Measurements from ENCODE around the gene NF2. TPM values are rescaled to one million over a fixed set of nuclear protein-coding genes. Genes with fewer than 3 reads are reported as not detected.

The NF2 gene
- total and polyA plus RNA-seq, 2 of the 8 experiments (the other 6 are each of a cell fraction or from before 2014, with no cell fraction given) = 17.6 to 53.6 TPM

GRCh38 chr22:29742326-29742725 is 138.9 kb downstream of the NF2 start (continued):
- TF ChIP-seq HDAC2 (IDR thresholded peaks at IDR 0.05; ENCODE audit: borderline replicate concordance in 1 of 2, low read depth in 2 of 2, low read length in 2 of 2) (no peak), SP1 (IDR thresholded peaks at IDR 0.05; ENCODE audit: low read depth, low read length) (no peak), TAF1 (IDR thresholded peaks at IDR 0.05; ENCODE audit: low read depth, low read length) (no peak)
